MM.1S (cell line): ENCODE measurements around the gene ABCC11.

Experiments used
- DNase-seq: peaks from one replicate; pipeline ENCODE4 v3.0.0-alpha.2; 2015
- H2AFZ ChIP-seq: fragments of 300-600 bp; sonication (generic); 2 replicates; pipeline ENCODE4 v1.6.0; 2016; ENCODE audit warnings: antibody characterized with exemption, low read length
- H3F3A ChIP-seq: fragments of 300-600 bp; sonication (generic); 2 replicates; pipeline ENCODE4 v1.6.1; 2016; ENCODE audit warnings: mild to moderate bottlenecking, antibody characterized with exemption, low read length, moderate library complexity, mixed read lengths; ENCODE audit not compliant: insufficient read depth
- H3K27ac ChIP-seq: fragments of 300-600 bp; sonication (generic); 2 replicates; pipeline ENCODE4 v1.5.1; 2016; ENCODE audit warnings: mild to moderate bottlenecking, low read length
- H3K27me3 ChIP-seq: fragments of 300-600 bp; sonication (generic); replicated peaks from 2 replicates; pipeline ENCODE4 v1.6.0; 2016; ENCODE audit warnings: low read length; ENCODE audit not compliant: insufficient read depth
- H3K36me3 ChIP-seq: fragments of 300-600 bp; sonication (generic); replicated peaks from 2 replicates; pipeline ENCODE4 v1.6.1; 2016; ENCODE audit warnings: mild to moderate bottlenecking, low read length, mixed read lengths; ENCODE audit not compliant: insufficient read depth
- H3K4me1 ChIP-seq: fragments of 300-600 bp; sonication (generic); 2 replicates; pipeline ENCODE4 v1.6.1; 2016; ENCODE audit warnings: low read length, mixed read lengths
- H3K4me2 ChIP-seq: fragments of 300-600 bp; sonication (generic); 2 replicates; pipeline ENCODE4 v1.6.0; 2016; ENCODE audit warnings: low read depth, low read length
- H3K4me3 ChIP-seq: fragments of 300-600 bp; sonication (generic); 2 replicates; pipeline ENCODE4 v1.5.1; 2016; ENCODE audit warnings: low read length, mixed read lengths
- H3K79me2 ChIP-seq: fragments of 300-600 bp; sonication (generic); 2 replicates; pipeline ENCODE4 v1.6.1; 2016; ENCODE audit warnings: mixed run types, low read length, mixed read lengths
- H3K9ac ChIP-seq: fragments of 300-600 bp; sonication (generic); 2 replicates; pipeline ENCODE4 v1.6.1; 2016; ENCODE audit warnings: low read length, mixed read lengths
- H3K9me2 ChIP-seq: fragments of 300-600 bp; sonication (generic); replicated peaks from 2 replicates; pipeline ENCODE4 v1.6.1; 2016; ENCODE audit warnings: mild to moderate bottlenecking, low read length, mixed read lengths; ENCODE audit not compliant: insufficient read depth
- H3K9me3 ChIP-seq: fragments of 300-600 bp; sonication (generic); replicated peaks from 2 replicates; pipeline ENCODE4 v1.6.1; 2016; ENCODE audit warnings: mild to moderate bottlenecking, low read length, mixed read lengths; ENCODE audit not compliant: insufficient read depth
- H4K20me1 ChIP-seq: fragments of 300-600 bp; sonication (generic); 2 replicates; pipeline ENCODE4 v1.6.1; 2016; ENCODE audit warnings: mild to moderate bottlenecking, low read length, moderate library complexity, mixed read lengths; ENCODE audit not compliant: insufficient read depth
- EZH2 ChIP-seq: fragments of 300-600 bp; sonication (generic); optimal IDR thresholded peaks from 2 replicates; pipeline ENCODE3; 2017; ENCODE audit warnings: low read depth, mild to moderate bottlenecking, antibody characterized with exemption, low read length, mixed read lengths
- EZH2phosphoT487 ChIP-seq: fragments of 300-600 bp; sonication (generic); IDR thresholded peaks from 2 replicates; pipeline ENCODE4 v1.6.1; 2018; ENCODE audit warnings: antibody characterized with exemption, low read length
- TF ChIP-seq, protein P1 (sequence below): fragments of 300-600 bp; sonication (generic); IDR thresholded peaks from 2 replicates; pipeline ENCODE4 v1.5.1; 2016; ENCODE audit warnings: antibody characterized with exemption, low read length, mixed read lengths

The ABCC11 gene

DNA sequence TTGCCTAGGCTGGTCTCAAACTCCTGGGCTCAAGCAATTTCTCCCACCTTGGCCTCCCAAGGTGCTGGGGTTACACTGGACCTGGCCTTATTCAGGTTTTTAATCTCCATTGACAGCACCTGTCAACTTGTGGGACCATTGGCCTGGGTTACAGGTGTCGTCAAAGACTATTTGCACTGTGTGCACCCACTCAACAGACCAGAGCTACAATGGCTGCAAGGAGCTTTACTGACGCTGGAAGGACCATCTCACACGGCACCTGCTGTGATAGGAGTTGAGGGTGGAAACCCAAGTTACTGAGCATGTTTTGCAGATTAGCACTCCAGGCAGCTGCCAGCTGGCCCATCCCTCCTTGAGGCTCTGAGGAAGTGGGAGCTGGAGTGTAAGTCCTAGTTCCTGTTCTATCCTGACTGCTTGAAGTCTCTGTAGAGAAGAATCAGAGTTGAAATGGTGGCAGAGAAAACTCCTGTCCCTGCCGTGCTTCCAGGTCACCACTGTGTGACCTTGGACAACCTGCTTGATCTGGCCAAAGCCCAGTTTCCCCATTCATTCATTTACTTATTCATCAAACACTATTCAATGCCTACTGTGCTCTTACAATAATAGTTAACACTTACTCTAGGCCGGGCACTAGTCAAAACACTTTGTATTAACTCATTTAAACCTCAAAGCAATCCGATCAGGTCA is 45.7 kb downstream of the ABCC11 start:
- Histone ChIP-seq H4K20me1 (no peaks in the 10 kb centered on the region), H2AFZ (no peak overlapping the region), H3K9me3 (no peaks in the 10 kb centered on the region), H3K36me3 (no peaks in the 10 kb centered on the region), H3K27ac (no peak overlapping the region), H3K9ac (no peak overlapping the region), H3K4me3 (no peak overlapping the region), H3K27me3 (no peaks in the 10 kb centered on the region), H3K9me2 (no peaks in the 10 kb centered on the region), H3K79me2 (no peaks in the 10 kb centered on the region), H3F3A (no peaks in the 10 kb centered on the region), H3K4me1 (no peaks in the 10 kb centered on the region), H3K4me2 (no peak overlapping the region)
- TF ChIP-seq, protein P1, sequence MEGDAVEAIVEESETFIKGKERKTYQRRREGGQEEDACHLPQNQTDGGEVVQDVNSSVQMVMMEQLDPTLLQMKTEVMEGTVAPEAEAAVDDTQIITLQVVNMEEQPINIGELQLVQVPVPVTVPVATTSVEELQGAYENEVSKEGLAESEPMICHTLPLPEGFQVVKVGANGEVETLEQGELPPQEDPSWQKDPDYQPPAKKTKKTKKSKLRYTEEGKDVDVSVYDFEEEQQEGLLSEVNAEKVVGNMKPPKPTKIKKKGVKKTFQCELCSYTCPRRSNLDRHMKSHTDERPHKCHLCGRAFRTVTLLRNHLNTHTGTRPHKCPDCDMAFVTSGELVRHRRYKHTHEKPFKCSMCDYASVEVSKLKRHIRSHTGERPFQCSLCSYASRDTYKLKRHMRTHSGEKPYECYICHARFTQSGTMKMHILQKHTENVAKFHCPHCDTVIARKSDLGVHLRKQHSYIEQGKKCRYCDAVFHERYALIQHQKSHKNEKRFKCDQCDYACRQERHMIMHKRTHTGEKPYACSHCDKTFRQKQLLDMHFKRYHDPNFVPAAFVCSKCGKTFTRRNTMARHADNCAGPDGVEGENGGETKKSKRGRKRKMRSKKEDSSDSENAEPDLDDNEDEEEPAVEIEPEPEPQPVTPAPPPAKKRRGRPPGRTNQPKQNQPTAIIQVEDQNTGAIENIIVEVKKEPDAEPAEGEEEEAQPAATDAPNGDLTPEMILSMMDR = no peak
- no peak for TF ChIP-seq EZH2phosphoT487
- TF ChIP-seq EZH2 = no peak
- no peak for DNase-seq

GRCh38 chr16:48197294-48197693 is 50.0 kb downstream of the ABCC11 start:
- H3K9me2 ChIP-seq = no peaks in the 10 kb centered on the region
- H2AFZ ChIP-seq = no peak overlapping the region
- H3K27ac ChIP-seq = no peak overlapping the region
- no peaks in the 10 kb centered on the region for H3K36me3 ChIP-seq
- no peak overlapping the region for H3K4me2 ChIP-seq
- H4K20me1 ChIP-seq = no peaks in the 10 kb centered on the region
- H3K27me3 ChIP-seq = no peaks in the 10 kb centered on the region
- H3K4me1 ChIP-seq = no peaks in the 10 kb centered on the region
- DNase-seq = no peak
- no peaks in the 10 kb centered on the region for H3K9me3 ChIP-seq
- no peak overlapping the region for H3K4me3 ChIP-seq
- TF ChIP-seq EZH2phosphoT487 = no peak
- TF ChIP-seq EZH2 = no peak
- TF ChIP-seq, protein P1 = no peak
- no peaks in the 10 kb centered on the region for H3F3A ChIP-seq
- no peaks in the 10 kb centered on the region for H3K79me2 ChIP-seq
- no peak overlapping the region for H3K9ac ChIP-seq

DNA sequence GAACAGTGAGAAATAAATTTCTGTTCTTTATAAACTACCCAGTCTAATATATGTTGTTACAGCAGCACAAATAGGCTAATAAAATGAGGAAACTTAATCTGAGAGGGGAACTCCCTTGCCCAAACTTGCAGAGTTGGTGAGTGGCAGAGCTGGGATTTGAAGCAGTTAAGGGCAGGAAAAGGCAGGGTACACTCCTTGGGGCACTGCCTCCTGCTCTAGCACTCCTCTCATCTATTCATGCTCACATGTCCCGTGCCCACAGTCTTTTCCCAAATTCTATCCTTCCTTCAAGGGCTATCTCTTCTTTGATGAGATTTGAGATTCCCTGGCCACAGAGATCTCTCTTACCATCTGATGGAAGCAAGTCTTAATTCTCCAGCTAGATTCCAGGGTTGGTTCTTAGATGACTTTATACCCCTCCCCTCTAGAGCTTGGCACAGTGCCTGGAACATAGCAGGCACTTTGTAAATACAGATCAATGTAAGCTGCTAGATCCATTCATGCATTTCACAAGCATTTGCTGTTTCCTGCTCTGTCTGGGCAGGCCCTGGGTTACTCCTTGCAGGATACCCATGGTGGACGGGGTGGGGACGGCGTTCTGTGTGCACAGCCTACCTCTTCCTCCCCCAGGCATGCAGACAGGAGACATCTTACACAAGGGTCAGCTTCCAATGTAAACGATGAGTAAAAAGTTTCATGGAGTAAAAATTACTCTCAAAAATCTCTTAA is 52.3 kb downstream of the ABCC11 start:
- TF ChIP-seq, protein P1 = no peak
- no peak for TF ChIP-seq EZH2phosphoT487
- TF ChIP-seq EZH2 = no peak
- H3K4me1 ChIP-seq = no peaks in the 10 kb centered on the region
- H3K9me2 ChIP-seq = no peaks in the 10 kb centered on the region
- H3K9ac ChIP-seq = no peak overlapping the region
- DNase-seq = no peak
- no peaks in the 10 kb centered on the region for H3K79me2 ChIP-seq
- no peak overlapping the region for H3K4me2 ChIP-seq
- H3K4me3 ChIP-seq = no peak overlapping the region
- no peaks in the 10 kb centered on the region for H3K9me3 ChIP-seq
- H3F3A ChIP-seq = no peaks in the 10 kb centered on the region
- no peak overlapping the region for H3K27ac ChIP-seq
- no peaks in the 10 kb centered on the region for H3K27me3 ChIP-seq
- H4K20me1 ChIP-seq = no peaks in the 10 kb centered on the region
- no peaks in the 10 kb centered on the region for H3K36me3 ChIP-seq
- H2AFZ ChIP-seq = no peak overlapping the region
